ENCODE results near the gene CYP26A1. TPM values are rescaled to one million over a fixed set of nuclear protein-coding genes. Genes with fewer than 3 reads are reported as not detected.

The CYP26A1 gene
- total and polyA plus RNA-seq, 4 donors: 0.08 to 1.4 (median 0.29) TPM; not detected in 1

DNA sequence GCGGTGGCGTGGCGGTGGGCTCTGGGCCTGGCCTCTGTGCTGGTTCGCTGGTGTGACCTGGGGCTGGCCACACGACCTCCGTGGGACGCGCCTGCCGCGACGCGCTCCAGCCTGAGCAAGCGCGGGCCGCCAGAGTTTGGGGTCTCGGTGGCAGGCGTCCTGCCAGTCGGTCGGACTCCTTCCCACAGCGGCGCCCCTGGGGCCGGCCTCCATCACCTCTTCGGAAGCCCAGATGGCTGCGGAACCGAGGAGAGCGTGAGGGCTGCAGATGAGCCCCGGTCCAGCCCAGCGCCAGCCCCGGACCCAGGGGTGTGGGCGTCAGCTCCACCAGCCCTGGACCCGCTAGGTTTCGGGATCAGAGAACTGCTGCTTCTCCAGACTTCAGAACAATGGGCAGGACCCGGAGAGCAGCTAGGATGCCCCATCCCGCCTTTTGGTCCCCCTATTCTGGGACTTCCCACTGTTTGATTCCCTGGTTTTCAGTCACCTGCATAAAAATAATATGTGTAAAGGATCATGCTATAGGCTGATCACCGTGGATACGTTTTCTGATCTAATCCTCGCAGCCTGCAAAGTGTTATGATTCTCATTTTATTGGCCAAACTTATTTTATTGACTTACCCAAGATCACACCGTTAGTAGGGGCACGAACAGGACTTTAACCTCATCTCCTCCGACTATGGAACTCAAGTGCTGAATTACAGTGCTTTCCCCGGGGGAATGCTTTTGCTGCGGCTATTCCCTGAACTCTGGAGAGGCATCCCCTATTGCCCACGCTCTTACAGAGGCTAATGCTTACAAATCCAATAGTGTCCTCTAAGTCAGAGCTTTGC is 10.3 kb upstream of the CYP26A1 start:
- Histone ChIP-seq H3K4me3 (ENCODE audit: low read depth in 1 of 3, low read length in 3 of 3) (peak overlapping the region in 1 of 3 donors; percentile 27), H3K9me3 (ENCODE audit: control insufficient read depth in 4 of 4, low read length in 3 of 4) (no peaks in the 10 kb centered on the region), H3K27ac (ENCODE audit: low read depth in 1 of 2, low read length in 2 of 2) (no peak overlapping the region), H3K4me1 (ENCODE audit: control insufficient read depth in 4 of 4, insufficient read depth in 4 of 4, low read length in 3 of 4) (peaks cover 13 to 44% (median 27%) of the 10 kb centered on the region in 4 donors), H3K27me3 (ENCODE audit: control insufficient read depth in 4 of 4, insufficient read depth in 4 of 4, low read length in 3 of 4) (peaks cover 4 to 16% (median 8%) of the 10 kb centered on the region in 4 donors), H3K36me3 (ENCODE audit: control insufficient read depth in 4 of 4, insufficient read depth in 3 of 4, low read depth in 1 of 4, low read length in 3 of 4) (peaks cover 0 to 3% (median under 1%) of the 10 kb centered on the region in 4 donors), H3K9ac (ENCODE audit: low read depth in 1 of 2, low read length in 2 of 2) (no peak overlapping the region)
- DNase-seq (ENCODE audit: low spot score): no peak
- WGBS: 18% methylated on average over 43 of the region's 43 CpGs
- no peak for TF ChIP-seq NR2F2 (IDR thresholded peaks at IDR 0.05)
- no peak for TF ChIP-seq TAF1 (conservative IDR thresholded peaks at IDR 0.05)
- no peak for TF ChIP-seq SP1 (IDR thresholded peaks at IDR 0.05)
- TF ChIP-seq YY1 (IDR thresholded peaks at IDR 0.05): no peak
- TF ChIP-seq GABPA (IDR thresholded peaks at IDR 0.05 in 1 of 2, conservative IDR thresholded peaks at IDR 0.05 in 1 of 2): no peak
- no peak for TF ChIP-seq EGR1 (IDR thresholded peaks at IDR 0.05; ENCODE audit: low read depth in 2 of 2)
- no peak for TF ChIP-seq FOXA2 (IDR thresholded peaks at IDR 0.05)
- no peak for TF ChIP-seq RXRA (IDR thresholded peaks at IDR 0.05)
- no peak for TF ChIP-seq HNF4G (IDR thresholded peaks at IDR 0.05)

GRCh38 chr10:93063977-93064660 is 9.6 kb upstream of the CYP26A1 start:
- H3K9ac ChIP-seq (ENCODE audit: low read depth in 1 of 2, low read length in 2 of 2): no peak overlapping the region
- H3K4me1 ChIP-seq (ENCODE audit: control insufficient read depth in 4 of 4, insufficient read depth in 4 of 4, low read length in 3 of 4): peaks cover 17 to 52% (median 34%) of the 10 kb centered on the region in 4 donors
- DNase-seq (ENCODE audit: low spot score): no peak
- H3K27me3 ChIP-seq (ENCODE audit: control insufficient read depth in 4 of 4, insufficient read depth in 4 of 4, low read length in 3 of 4): peaks cover 4 to 16% (median 8%) of the 10 kb centered on the region in 4 donors
- no peak for TF ChIP-seq CTCF (IDR thresholded peaks at IDR 0.05; ENCODE audit: low read depth, low read length, missing input control)
- TF ChIP-seq TAF1 (conservative IDR thresholded peaks at IDR 0.05): no peak
- no peak for TF ChIP-seq YY1 (IDR thresholded peaks at IDR 0.05)
- TF ChIP-seq EGR1 (IDR thresholded peaks at IDR 0.05; ENCODE audit: low read depth in 2 of 2): no peak
- TF ChIP-seq RXRA (IDR thresholded peaks at IDR 0.05): no peak
- no peak for TF ChIP-seq FOXA1 (IDR thresholded peaks at IDR 0.05)
- no peak for TF ChIP-seq FOXA2 (IDR thresholded peaks at IDR 0.05)
- no peak for TF ChIP-seq JUND (IDR thresholded peaks at IDR 0.05)
- TF ChIP-seq HNF4G (IDR thresholded peaks at IDR 0.05): no peak
- TF ChIP-seq, protein P1, sequence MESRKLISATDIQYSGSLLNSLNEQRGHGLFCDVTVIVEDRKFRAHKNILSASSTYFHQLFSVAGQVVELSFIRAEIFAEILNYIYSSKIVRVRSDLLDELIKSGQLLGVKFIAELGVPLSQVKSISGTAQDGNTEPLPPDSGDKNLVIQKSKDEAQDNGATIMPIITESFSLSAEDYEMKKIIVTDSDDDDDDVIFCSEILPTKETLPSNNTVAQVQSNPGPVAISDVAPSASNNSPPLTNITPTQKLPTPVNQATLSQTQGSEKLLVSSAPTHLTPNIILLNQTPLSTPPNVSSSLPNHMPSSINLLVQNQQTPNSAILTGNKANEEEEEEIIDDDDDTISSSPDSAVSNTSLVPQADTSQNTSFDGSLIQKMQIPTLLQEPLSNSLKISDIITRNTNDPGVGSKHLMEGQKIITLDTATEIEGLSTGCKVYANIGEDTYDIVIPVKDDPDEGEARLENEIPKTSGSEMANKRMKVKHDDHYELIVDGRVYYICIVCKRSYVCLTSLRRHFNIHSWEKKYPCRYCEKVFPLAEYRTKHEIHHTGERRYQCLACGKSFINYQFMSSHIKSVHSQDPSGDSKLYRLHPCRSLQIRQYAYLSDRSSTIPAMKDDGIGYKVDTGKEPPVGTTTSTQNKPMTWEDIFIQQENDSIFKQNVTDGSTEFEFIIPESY (IDR thresholded peaks at IDR 0.05): no peak
- TF ChIP-seq RAD21 (IDR thresholded peaks at IDR 0.05): no peak
- TF ChIP-seq HNF4A (conservative IDR thresholded peaks at IDR 0.05): no peak
- H3K27ac ChIP-seq (ENCODE audit: low read depth in 1 of 2, low read length in 2 of 2): no peak overlapping the region
- H3K36me3 ChIP-seq (ENCODE audit: control insufficient read depth in 4 of 4, insufficient read depth in 3 of 4, low read depth in 1 of 4, low read length in 3 of 4): peaks cover 0 to 2% (median under 1%) of the 10 kb centered on the region in 4 donors
- 77% methylated on average over 9 of the region's 9 CpGs for WGBS
- H3K4me3 ChIP-seq (ENCODE audit: low read depth in 1 of 3, low read length in 3 of 3): no peak overlapping the region
- H3K9me3 ChIP-seq (ENCODE audit: control insufficient read depth in 4 of 4, low read length in 3 of 4): no peaks in the 10 kb centered on the region

All from liver (tissue), 9 donors.